ENCODE results near the gene E2F3. TPM values are rescaled to one million over a fixed set of nuclear protein-coding genes. Genes with fewer than 3 reads are reported as not detected.

E2F3 gene
- total RNA-seq, 1 experiment from 2014 or later = 30.2 TPM

DNA sequence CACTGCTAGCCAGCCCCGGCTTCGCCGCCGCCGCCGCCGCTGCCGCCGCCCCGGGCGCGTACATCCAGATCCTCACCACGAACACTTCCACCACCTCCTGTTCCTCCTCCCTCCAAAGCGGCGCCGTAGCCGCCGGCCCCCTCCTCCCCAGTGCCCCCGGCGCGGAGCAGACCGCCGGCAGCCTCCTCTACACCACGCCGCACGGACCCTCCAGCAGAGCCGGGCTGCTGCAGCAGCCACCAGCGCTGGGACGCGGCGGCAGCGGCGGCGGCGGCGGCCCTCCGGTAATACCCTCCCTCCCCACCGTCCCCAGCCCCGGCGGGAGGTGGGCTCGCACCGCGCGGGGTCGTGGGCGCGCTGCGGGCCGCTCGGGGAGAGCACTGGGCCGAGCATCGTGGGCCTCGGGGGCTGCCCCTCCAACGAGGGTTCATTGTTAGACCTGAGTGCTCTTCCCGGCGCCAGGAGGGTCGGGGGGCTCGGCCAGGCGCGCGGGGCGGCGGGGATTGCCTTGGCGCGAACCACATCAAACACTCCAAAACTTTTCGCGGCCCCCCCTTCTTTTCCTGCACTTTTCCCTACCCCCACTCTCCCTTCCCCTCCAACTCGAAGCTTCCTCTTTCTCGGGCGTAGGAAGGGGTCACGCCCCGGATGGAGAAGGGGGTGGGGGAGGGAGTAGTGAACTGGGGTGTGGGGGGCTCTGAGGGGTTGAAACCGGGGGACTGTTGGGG is 827 bp downstream of the E2F3 start:
- DNase-seq (ENCODE audit: low spot score) (peak; percentile 32), ATAC-seq (no peak; the same call in 1 of the 2 replicates)
- POLR2A ChIA-PET = interaction anchor here (0.6 to 1.1 kb wide), 6 partner anchors 11 to 189 kb away, joined by 3 to 7 read pairs (median 5); no protein-coding TSS in a partner anchor
- Mint-ChIP-seq H3K4me1 (peaks cover 30% of the 10 kb centered on the region), H3K27ac (no peak overlapping the region), H3K27me3 (ENCODE audit: low read depth) (peaks cover 4% of the 10 kb centered on the region), H3K4me3 (peak overlapping the region; percentile 96), H3K36me3 (peaks cover 22% of the 10 kb centered on the region), H3K9me3 (no peaks in the 10 kb centered on the region)
- CTCF ChIA-PET = no interaction called here
- TF ChIP-seq ESRRA (CRISPR knock-in tag; IDR thresholded peaks at IDR 0.05; ENCODE audit: borderline replicate concordance) (peak; percentile 56; the same call in 1 of the 2 replicates), TEAD1 (CRISPR knock-in tag; IDR thresholded peaks at IDR 0.05) (no peak), GTF2I (CRISPR knock-in tag; conservative IDR thresholded peaks at IDR 0.05) (no peak), NR2C2 (CRISPR knock-in tag; IDR thresholded peaks at IDR 0.05) (no peak), NFYB (CRISPR knock-in tag; conservative IDR thresholded peaks at IDR 0.05; ENCODE audit: low read depth) (no peak), SMAD4 (CRISPR knock-in tag; IDR thresholded peaks at IDR 0.05) (no peak), NR3C1 (CRISPR knock-in tag; conservative IDR thresholded peaks at IDR 0.05; ENCODE audit: low read depth) (no peak), NFATC4 (CRISPR knock-in tag; IDR thresholded peaks at IDR 0.05) (0 out of 2 replicates have a peak, but pooled peaks have one; percentile 78), CBFB (CRISPR knock-in tag; IDR thresholded peaks at IDR 0.05; ENCODE audit: low read depth) (no peak), ZNF263 (CRISPR knock-in tag; IDR thresholded peaks at IDR 0.05; ENCODE audit: low read depth) (no peak), ZNF416 (CRISPR knock-in tag; IDR thresholded peaks at IDR 0.05) (no peak)
- TF ChIP-seq, protein P1, sequence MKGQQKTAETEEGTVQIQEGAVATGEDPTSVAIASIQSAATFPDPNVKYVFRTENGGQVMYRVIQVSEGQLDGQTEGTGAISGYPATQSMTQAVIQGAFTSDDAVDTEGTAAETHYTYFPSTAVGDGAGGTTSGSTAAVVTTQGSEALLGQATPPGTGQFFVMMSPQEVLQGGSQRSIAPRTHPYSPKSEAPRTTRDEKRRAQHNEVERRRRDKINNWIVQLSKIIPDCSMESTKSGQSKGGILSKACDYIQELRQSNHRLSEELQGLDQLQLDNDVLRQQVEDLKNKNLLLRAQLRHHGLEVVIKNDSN (CRISPR knock-in tag; IDR thresholded peaks at IDR 0.05) = no peak
- TF ChIP-seq, protein P2, sequence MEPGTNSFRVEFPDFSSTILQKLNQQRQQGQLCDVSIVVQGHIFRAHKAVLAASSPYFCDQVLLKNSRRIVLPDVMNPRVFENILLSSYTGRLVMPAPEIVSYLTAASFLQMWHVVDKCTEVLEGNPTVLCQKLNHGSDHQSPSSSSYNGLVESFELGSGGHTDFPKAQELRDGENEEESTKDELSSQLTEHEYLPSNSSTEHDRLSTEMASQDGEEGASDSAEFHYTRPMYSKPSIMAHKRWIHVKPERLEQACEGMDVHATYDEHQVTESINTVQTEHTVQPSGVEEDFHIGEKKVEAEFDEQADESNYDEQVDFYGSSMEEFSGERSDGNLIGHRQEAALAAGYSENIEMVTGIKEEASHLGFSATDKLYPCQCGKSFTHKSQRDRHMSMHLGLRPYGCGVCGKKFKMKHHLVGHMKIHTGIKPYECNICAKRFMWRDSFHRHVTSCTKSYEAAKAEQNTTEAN (CRISPR knock-in tag; IDR thresholded peaks at IDR 0.05) = 0 out of 2 replicates have a peak, but pooled peaks have one; percentile 74
- TF ChIP-seq, protein P3, sequence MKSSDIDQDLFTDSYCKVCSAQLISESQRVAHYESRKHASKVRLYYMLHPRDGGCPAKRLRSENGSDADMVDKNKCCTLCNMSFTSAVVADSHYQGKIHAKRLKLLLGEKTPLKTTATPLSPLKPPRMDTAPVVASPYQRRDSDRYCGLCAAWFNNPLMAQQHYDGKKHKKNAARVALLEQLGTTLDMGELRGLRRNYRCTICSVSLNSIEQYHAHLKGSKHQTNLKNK (CRISPR knock-in tag; IDR thresholded peaks at IDR 0.05) = no peak
- TF ChIP-seq, protein P4, sequence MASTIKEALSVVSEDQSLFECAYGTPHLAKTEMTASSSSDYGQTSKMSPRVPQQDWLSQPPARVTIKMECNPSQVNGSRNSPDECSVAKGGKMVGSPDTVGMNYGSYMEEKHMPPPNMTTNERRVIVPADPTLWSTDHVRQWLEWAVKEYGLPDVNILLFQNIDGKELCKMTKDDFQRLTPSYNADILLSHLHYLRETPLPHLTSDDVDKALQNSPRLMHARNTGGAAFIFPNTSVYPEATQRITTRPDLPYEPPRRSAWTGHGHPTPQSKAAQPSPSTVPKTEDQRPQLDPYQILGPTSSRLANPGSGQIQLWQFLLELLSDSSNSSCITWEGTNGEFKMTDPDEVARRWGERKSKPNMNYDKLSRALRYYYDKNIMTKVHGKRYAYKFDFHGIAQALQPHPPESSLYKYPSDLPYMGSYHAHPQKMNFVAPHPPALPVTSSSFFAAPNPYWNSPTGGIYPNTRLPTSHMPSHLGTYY (CRISPR knock-in tag; IDR thresholded peaks at IDR 0.05) = 0 out of 2 replicates have a peak, but pooled peaks have one; percentile 19
- TF ChIP-seq, protein P5, sequence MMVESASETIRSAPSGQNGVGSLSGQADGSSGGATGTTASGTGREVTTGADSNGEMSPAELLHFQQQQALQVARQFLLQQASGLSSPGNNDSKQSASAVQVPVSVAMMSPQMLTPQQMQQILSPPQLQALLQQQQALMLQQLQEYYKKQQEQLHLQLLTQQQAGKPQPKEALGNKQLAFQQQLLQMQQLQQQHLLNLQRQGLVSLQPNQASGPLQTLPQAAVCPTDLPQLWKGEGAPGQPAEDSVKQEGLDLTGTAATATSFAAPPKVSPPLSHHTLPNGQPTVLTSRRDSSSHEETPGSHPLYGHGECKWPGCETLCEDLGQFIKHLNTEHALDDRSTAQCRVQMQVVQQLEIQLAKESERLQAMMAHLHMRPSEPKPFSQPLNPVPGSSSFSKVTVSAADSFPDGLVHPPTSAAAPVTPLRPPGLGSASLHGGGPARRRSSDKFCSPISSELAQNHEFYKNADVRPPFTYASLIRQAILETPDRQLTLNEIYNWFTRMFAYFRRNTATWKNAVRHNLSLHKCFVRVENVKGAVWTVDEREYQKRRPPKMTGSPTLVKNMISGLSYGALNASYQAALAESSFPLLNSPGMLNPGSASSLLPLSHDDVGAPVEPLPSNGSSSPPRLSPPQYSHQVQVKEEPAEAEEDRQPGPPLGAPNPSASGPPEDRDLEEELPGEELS (CRISPR knock-in tag; IDR thresholded peaks at IDR 0.05) = peak; percentile 38; the same call in 1 of the 2 replicates
- TF ChIP-seq, protein P6, sequence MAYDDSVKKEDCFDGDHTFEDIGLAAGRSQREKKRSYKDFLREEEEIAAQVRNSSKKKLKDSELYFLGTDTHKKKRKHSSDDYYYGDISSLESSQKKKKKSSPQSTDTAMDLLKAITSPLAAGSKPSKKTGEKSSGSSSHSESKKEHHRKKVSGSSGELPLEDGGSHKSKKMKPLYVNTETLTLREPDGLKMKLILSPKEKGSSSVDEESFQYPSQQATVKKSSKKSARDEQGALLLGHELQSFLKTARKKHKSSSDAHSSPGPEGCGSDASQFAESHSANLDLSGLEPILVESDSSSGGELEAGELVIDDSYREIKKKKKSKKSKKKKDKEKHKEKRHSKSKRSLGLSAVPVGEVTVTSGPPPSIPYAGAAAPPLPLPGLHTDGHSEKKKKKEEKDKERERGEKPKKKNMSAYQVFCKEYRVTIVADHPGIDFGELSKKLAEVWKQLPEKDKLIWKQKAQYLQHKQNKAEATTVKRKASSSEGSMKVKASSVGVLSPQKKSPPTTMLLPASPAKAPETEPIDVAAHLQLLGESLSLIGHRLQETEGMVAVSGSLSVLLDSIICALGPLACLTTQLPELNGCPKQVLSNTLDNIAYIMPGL (CRISPR knock-in tag; IDR thresholded peaks at IDR 0.05) = 0 out of 2 replicates have a peak, but pooled peaks have one; percentile 25
- TF ChIP-seq, protein P7, sequence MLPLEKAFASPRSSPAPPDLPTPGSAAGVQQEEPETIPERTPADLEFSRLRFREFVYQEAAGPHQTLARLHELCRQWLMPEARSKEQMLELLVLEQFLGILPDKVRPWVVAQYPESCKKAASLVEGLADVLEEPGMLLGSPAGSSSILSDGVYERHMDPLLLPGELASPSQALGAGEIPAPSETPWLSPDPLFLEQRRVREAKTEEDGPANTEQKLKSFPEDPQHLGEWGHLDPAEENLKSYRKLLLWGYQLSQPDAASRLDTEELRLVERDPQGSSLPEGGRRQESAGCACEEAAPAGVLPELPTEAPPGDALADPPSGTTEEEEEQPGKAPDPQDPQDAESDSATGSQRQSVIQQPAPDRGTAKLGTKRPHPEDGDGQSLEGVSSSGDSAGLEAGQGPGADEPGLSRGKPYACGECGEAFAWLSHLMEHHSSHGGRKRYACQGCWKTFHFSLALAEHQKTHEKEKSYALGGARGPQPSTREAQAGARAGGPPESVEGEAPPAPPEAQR (CRISPR knock-in tag; IDR thresholded peaks at IDR 0.05) = no peak
- TF ChIP-seq, protein P8, sequence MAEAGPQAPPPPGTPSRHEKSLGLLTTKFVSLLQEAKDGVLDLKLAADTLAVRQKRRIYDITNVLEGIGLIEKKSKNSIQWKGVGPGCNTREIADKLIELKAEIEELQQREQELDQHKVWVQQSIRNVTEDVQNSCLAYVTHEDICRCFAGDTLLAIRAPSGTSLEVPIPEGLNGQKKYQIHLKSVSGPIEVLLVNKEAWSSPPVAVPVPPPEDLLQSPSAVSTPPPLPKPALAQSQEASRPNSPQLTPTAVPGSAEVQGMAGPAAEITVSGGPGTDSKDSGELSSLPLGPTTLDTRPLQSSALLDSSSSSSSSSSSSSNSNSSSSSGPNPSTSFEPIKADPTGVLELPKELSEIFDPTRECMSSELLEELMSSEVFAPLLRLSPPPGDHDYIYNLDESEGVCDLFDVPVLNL (CRISPR knock-in tag; IDR thresholded peaks at IDR 0.05; ENCODE audit: borderline replicate concordance, low read depth) = peak; percentile 16; the same call in 1 of the 2 replicates
- TF ChIP-seq, protein P9, sequence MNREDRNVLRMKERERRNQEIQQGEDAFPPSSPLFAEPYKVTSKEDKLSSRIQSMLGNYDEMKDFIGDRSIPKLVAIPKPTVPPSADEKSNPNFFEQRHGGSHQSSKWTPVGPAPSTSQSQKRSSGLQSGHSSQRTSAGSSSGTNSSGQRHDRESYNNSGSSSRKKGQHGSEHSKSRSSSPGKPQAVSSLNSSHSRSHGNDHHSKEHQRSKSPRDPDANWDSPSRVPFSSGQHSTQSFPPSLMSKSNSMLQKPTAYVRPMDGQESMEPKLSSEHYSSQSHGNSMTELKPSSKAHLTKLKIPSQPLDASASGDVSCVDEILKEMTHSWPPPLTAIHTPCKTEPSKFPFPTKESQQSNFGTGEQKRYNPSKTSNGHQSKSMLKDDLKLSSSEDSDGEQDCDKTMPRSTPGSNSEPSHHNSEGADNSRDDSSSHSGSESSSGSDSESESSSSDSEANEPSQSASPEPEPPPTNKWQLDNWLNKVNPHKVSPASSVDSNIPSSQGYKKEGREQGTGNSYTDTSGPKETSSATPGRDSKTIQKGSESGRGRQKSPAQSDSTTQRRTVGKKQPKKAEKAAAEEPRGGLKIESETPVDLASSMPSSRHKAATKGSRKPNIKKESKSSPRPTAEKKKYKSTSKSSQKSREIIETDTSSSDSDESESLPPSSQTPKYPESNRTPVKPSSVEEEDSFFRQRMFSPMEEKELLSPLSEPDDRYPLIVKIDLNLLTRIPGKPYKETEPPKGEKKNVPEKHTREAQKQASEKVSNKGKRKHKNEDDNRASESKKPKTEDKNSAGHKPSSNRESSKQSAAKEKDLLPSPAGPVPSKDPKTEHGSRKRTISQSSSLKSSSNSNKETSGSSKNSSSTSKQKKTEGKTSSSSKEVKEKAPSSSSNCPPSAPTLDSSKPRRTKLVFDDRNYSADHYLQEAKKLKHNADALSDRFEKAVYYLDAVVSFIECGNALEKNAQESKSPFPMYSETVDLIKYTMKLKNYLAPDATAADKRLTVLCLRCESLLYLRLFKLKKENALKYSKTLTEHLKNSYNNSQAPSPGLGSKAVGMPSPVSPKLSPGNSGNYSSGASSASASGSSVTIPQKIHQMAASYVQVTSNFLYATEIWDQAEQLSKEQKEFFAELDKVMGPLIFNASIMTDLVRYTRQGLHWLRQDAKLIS (CRISPR knock-in tag; IDR thresholded peaks at IDR 0.05; ENCODE audit: borderline replicate concordance) = no peak

Measured in WTC11 (cell line).